ENCODE data around the gene SYNJ1.
A peak's percentile ranks its signal among the peaks of the same experiment; 100 is the strongest.

Gene SYNJ1

GRCh38 chr21:32726839-32727686 is 750 bp downstream of the SYNJ1 start:
- no peak for DNase-seq (ENCODE audit: low read depth)
- peak overlapping the region; percentile 91 for H3K4me3 ChIP-seq (ENCODE audit: low read depth, low read length)
- TF ChIP-seq, protein P1, sequence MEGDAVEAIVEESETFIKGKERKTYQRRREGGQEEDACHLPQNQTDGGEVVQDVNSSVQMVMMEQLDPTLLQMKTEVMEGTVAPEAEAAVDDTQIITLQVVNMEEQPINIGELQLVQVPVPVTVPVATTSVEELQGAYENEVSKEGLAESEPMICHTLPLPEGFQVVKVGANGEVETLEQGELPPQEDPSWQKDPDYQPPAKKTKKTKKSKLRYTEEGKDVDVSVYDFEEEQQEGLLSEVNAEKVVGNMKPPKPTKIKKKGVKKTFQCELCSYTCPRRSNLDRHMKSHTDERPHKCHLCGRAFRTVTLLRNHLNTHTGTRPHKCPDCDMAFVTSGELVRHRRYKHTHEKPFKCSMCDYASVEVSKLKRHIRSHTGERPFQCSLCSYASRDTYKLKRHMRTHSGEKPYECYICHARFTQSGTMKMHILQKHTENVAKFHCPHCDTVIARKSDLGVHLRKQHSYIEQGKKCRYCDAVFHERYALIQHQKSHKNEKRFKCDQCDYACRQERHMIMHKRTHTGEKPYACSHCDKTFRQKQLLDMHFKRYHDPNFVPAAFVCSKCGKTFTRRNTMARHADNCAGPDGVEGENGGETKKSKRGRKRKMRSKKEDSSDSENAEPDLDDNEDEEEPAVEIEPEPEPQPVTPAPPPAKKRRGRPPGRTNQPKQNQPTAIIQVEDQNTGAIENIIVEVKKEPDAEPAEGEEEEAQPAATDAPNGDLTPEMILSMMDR (IDR thresholded peaks at IDR 0.05; ENCODE audit: control insufficient read depth, extremely low read depth, insufficient read depth) = no peak

- H3K4me3 ChIP-seq (ENCODE audit: low read depth, low read length) = no peak overlapping the region
- DNase-seq (ENCODE audit: low read depth) = no peak
- TF ChIP-seq, protein P1 (IDR thresholded peaks at IDR 0.05; ENCODE audit: control insufficient read depth, extremely low read depth, insufficient read depth) = no peak
These were observed 8.7 kb downstream of the SYNJ1 start for GRCh38 chr21:32719085-32719484.

DNA sequence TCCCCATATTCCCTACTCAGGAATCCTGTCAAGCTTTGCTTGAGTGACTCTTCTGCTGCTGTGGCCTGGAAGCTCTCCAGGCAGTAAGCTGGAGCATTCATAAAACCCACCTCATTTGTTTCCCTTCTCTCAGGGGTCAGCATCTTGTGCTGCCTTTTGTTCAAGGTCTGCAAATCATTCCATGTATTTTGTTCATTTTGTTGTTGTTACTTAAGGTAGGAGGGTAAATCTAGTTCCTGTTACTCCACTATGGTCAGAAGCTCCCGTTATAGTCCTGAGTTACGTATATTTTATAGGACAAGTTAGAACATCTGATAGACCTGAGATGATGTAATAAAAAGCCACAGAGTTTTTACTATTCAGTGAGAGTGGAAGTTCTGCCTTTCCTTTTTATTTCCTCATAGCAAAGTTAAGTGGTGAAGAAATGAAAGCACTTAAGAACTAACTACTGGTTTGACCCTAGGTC is 9.9 kb downstream of the SYNJ1 start:
- TF ChIP-seq, protein P1 (IDR thresholded peaks at IDR 0.05; ENCODE audit: control insufficient read depth, extremely low read depth, insufficient read depth) = no peak
- no peak overlapping the region for H3K4me3 ChIP-seq (ENCODE audit: low read depth, low read length)
- DNase-seq (ENCODE audit: low read depth) = no peak

GRCh38 chr21:32716486-32716885 is 11.3 kb downstream of the SYNJ1 start:
- DNase-seq (ENCODE audit: low read depth) = no peak
- H3K4me3 ChIP-seq (ENCODE audit: low read depth, low read length) = no peak overlapping the region
- TF ChIP-seq, protein P1 (IDR thresholded peaks at IDR 0.05; ENCODE audit: control insufficient read depth, extremely low read depth, insufficient read depth) = no peak

DNA sequence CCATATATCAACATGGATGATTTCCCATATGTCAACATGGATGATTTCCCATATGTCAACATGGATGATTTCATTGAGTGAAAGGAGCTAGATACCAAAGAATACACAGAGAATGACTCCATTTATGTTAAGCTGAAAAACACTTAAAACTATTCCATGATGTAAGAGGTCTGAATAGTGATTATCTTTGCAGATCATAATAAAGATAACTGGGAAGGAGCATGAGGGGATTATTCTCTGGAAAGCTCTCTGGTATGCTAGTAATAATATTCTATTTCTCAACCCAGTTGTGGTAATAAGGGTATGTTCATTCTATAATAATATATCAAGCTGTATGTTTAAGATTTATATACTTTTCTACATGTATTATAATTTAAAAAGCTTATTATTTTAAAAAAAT is 14.1 kb downstream of the SYNJ1 start:
- DNase-seq (ENCODE audit: low read depth) = no peak
- TF ChIP-seq, protein P1 (IDR thresholded peaks at IDR 0.05; ENCODE audit: control insufficient read depth, extremely low read depth, insufficient read depth) = no peak
- H3K4me3 ChIP-seq (ENCODE audit: low read depth, low read length) = no peak overlapping the region

- H3K4me3 ChIP-seq (ENCODE audit: low read depth, low read length) = no peak overlapping the region
- TF ChIP-seq, protein P1 (IDR thresholded peaks at IDR 0.05; ENCODE audit: control insufficient read depth, extremely low read depth, insufficient read depth) = no peak
- no peak for DNase-seq (ENCODE audit: low read depth)
These were observed 15.2 kb downstream of the SYNJ1 start for GRCh38 chr21:32712641-32713040.

Data from LNCaP clone FGC (cell line).